ENCODE results near the gene MAN1A1.

Gene MAN1A1

DNA sequence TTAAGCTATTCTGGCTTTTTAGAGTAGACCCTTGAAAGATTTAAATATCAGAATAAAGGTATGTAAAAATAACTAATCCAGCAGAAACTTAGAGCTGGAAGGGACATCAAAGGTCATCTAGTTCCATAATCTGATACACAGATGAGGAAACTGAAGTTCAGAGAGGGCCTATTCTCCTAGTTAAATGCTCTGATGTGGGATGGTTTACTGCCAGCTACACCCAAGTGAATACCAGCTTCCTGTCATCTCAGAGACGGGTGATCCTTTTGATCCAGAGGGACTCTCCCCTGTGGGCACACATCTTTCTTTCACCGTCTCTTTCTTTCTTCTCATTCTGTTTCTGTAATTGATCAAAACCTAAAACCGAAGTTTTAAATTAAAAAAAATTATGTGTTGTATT is 94.1 kb downstream of the MAN1A1 start:
- Histone ChIP-seq H3K9ac (ENCODE audit: low read length in 2 of 2) (no peak overlapping the region), H3K27ac (ENCODE audit: low read length) (no peak overlapping the region), H3K4me3 (ENCODE audit: low read length in 2 of 2) (no peak overlapping the region), H3K9me3 (ENCODE audit: control insufficient read depth in 2 of 2, low read length in 2 of 2) (no peaks in the 10 kb centered on the region), H3K36me3 (ENCODE audit: control insufficient read depth in 2 of 2, insufficient read depth in 2 of 2, low read length in 2 of 2) (no peaks in the 10 kb centered on the region), H3K27me3 (ENCODE audit: control insufficient read depth in 1 of 2, insufficient read depth in 2 of 2, low read length in 2 of 2) (no peaks in the 10 kb centered on the region), H3K4me1 (ENCODE audit: control insufficient read depth, insufficient read depth, low read length) (no peaks in the 10 kb centered on the region)

DNA sequence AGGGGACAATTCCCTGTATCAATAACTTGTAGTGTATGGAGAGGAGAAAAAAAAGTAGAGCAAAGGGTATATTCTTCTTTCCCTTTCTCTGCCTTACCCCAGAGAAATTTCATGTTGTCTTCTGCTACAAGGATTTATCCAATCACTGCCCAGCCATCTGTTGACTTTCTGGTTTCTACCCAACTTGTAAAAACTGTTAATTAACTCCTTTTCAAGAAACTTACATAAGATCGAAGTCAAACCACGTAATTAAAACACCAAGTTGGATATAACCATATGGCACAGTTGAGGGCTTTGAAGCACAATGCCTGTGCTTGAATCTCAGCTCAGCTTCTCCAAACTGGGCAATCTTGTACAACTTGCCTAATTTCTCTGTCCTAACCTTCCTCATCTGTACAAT is 99.5 kb downstream of the MAN1A1 start:
- Histone ChIP-seq H3K27me3 (ENCODE audit: control insufficient read depth in 1 of 2, insufficient read depth in 2 of 2, low read length in 2 of 2) (no peaks in the 10 kb centered on the region), H3K9ac (ENCODE audit: low read length in 2 of 2) (no peak overlapping the region)

DNA sequence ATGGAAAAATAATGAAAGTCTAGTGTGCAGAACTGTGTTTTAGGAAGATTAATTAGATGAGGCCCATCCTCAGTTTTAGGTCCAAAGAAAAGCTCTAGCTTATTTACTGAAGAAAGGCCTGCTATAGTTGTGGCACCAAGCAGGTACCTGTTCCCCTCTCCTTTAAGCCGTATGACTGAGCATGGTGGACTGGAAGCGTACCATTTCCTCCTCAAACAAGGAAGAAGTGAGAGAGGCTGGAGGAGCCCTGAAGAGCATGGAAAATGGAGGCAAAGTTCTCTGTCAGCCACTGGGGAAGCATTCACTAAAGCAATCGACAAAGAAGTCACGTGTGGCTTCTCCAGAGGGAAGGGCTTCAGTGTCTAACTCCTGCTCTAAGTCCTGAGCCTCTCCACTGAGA is 100.2 kb downstream of the MAN1A1 start:
- Histone ChIP-seq H3K9me3 (ENCODE audit: control insufficient read depth in 2 of 2, low read length in 2 of 2) (no peaks in the 10 kb centered on the region), H3K27me3 (ENCODE audit: control insufficient read depth in 1 of 2, insufficient read depth in 2 of 2, low read length in 2 of 2) (no peaks in the 10 kb centered on the region), H3K4me3 (ENCODE audit: low read length in 2 of 2) (no peak overlapping the region), H3K9ac (ENCODE audit: low read length in 2 of 2) (no peak overlapping the region), H3K36me3 (ENCODE audit: control insufficient read depth in 2 of 2, insufficient read depth in 2 of 2, low read length in 2 of 2) (peaks cover 0 to 4% of the 10 kb centered on the region in 2 donors), H3K4me1 (ENCODE audit: control insufficient read depth, insufficient read depth, low read length) (no peaks in the 10 kb centered on the region), H3K27ac (ENCODE audit: low read length) (no peak overlapping the region)

More for the DNA sequence above, 99.5 kb downstream of the MAN1A1 start:
- H3K27ac ChIP-seq (ENCODE audit: low read length) = no peak overlapping the region
- H3K36me3 ChIP-seq (ENCODE audit: control insufficient read depth in 2 of 2, insufficient read depth in 2 of 2, low read length in 2 of 2) = peaks cover 0 to 4% of the 10 kb centered on the region in 2 donors
- H3K9me3 ChIP-seq (ENCODE audit: control insufficient read depth in 2 of 2, low read length in 2 of 2) = no peaks in the 10 kb centered on the region
- H3K4me1 ChIP-seq (ENCODE audit: control insufficient read depth, insufficient read depth, low read length) = no peaks in the 10 kb centered on the region
- H3K4me3 ChIP-seq (ENCODE audit: low read length in 2 of 2) = no peak overlapping the region

DNA sequence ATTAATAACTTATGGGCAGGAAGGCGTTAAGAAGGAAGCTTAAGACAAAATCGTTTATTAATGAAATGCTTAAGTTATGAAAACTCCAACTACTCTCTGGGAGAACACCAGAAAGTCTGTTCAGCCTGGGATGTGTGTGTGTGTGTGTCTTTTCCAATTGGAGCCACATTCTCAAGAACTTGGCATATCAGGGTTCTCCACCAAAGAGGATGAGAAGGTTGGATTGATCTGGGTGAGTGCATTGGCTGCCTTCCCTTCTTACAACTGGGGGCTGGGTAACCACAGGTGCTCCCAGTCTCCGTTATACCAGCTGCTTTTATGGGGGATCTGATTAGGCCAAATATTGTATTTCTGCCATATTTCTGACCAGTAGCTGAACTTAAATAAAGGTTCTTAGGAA is 102.1 kb downstream of the MAN1A1 start:
- Histone ChIP-seq H3K9me3 (ENCODE audit: control insufficient read depth in 2 of 2, low read length in 2 of 2) (no peaks in the 10 kb centered on the region), H3K27ac (ENCODE audit: low read length) (no peak overlapping the region), H3K27me3 (ENCODE audit: control insufficient read depth in 1 of 2, insufficient read depth in 2 of 2, low read length in 2 of 2) (no peaks in the 10 kb centered on the region), H3K36me3 (ENCODE audit: control insufficient read depth in 2 of 2, insufficient read depth in 2 of 2, low read length in 2 of 2) (peaks cover 0 to 4% of the 10 kb centered on the region in 2 donors), H3K4me1 (ENCODE audit: control insufficient read depth, insufficient read depth, low read length) (no peaks in the 10 kb centered on the region), H3K9ac (ENCODE audit: low read length in 2 of 2) (no peak overlapping the region), H3K4me3 (ENCODE audit: low read length in 2 of 2) (no peak overlapping the region)

DNA sequence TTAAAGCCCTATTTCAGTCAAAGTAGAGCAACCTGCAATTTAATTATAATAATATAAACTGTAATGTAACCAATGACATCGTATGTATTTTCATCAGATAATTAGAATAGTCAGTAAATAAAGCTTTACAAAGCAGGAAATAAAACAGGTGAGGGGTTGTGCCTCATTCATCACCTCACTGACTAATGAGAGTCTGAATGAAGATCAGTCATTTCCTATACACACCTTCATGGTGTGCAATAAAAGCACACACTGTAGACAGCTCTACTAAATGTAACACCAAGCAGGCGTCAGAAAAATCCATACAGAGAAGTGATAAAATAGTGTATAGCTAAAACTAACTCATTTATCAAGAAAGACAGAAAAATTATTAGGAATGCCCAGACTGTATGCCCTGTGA is 105.9 kb downstream of the MAN1A1 start:
- Histone ChIP-seq H3K4me1 (ENCODE audit: control insufficient read depth, insufficient read depth, low read length) (peaks cover 3% of the 10 kb centered on the region), H3K9me3 (ENCODE audit: control insufficient read depth in 2 of 2, low read length in 2 of 2) (no peaks in the 10 kb centered on the region), H3K36me3 (ENCODE audit: control insufficient read depth in 2 of 2, insufficient read depth in 2 of 2, low read length in 2 of 2) (peaks cover 0 to 4% of the 10 kb centered on the region in 2 donors), H3K9ac (ENCODE audit: low read length in 2 of 2) (no peak overlapping the region), H3K27ac (ENCODE audit: low read length) (no peak overlapping the region), H3K4me3 (ENCODE audit: low read length in 2 of 2) (no peak overlapping the region), H3K27me3 (ENCODE audit: control insufficient read depth in 1 of 2, insufficient read depth in 2 of 2, low read length in 2 of 2) (no peaks in the 10 kb centered on the region)

DNA sequence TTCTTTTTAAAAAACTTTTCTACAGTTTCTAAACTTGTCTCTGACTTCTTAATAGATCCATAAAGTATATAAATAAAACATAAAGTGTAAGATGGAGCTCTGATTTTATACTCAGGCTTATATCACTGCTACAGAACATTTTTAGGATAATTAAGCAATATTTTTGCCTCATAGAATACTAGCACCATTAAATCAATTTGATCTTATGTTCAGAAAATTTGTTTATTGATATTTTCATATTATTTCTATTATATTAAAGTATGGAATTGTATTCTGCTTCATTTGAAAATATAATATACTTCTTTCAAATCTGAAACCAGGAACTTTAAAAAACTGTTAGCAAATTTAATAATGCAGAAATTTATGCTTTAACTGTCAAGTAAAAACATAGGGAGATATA is 106.5 kb downstream of the MAN1A1 start:
- H3K27me3 ChIP-seq (ENCODE audit: control insufficient read depth in 1 of 2, insufficient read depth in 2 of 2, low read length in 2 of 2) = no peaks in the 10 kb centered on the region
- peaks cover 3% of the 10 kb centered on the region for H3K4me1 ChIP-seq (ENCODE audit: control insufficient read depth, insufficient read depth, low read length)
- no peak overlapping the region for H3K4me3 ChIP-seq (ENCODE audit: low read length in 2 of 2)
- H3K36me3 ChIP-seq (ENCODE audit: control insufficient read depth in 2 of 2, insufficient read depth in 2 of 2, low read length in 2 of 2) = peaks cover 0 to 4% of the 10 kb centered on the region in 2 donors
- no peak overlapping the region for H3K9ac ChIP-seq (ENCODE audit: low read length in 2 of 2)
- no peak overlapping the region for H3K27ac ChIP-seq (ENCODE audit: low read length)
- H3K9me3 ChIP-seq (ENCODE audit: control insufficient read depth in 2 of 2, low read length in 2 of 2) = no peaks in the 10 kb centered on the region

DNA sequence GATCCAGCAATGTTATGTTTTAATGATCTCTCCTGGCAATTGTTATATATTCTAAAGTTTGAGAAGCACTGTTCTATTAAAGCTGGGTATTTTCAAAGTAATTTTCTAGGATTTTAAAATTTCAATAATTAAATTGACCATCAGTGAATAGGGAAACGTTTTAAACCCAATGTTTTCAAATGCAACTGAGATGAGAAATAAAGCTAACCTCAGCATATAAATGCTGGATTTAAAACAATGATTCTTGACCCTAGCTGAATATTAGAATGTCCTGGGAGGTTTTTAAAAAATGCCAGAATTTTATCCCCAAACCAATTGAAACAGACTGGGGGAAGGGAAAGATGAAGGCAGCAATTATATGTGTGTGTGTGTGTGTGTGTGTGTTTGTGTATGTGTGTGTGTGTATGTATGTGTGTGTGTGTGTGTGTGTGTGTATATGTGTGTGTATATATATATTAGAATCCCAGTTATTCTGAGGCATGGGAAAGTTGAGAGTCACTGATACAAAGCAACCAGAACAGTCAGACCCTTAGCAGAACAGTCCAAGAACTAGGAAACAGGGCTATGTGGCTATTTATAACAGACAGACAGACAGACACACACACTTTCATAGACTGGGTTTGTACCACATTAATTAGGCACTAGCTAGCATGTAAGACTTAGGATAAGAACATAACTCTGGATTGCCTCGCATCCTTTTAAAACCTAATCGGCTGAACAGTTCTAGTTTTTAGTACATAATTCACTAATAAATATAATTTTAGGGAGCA is 107.8 kb downstream of the MAN1A1 start:
- H3K9ac ChIP-seq (ENCODE audit: low read length in 2 of 2) = peak overlapping the region in 1 of 2 donors; percentile 18
- H3K36me3 ChIP-seq (ENCODE audit: control insufficient read depth in 2 of 2, insufficient read depth in 2 of 2, low read length in 2 of 2) = no peaks in the 10 kb centered on the region
- H3K9me3 ChIP-seq (ENCODE audit: control insufficient read depth in 2 of 2, low read length in 2 of 2) = no peaks in the 10 kb centered on the region
- no peak overlapping the region for H3K4me3 ChIP-seq (ENCODE audit: low read length in 2 of 2)
- H3K4me1 ChIP-seq (ENCODE audit: control insufficient read depth, insufficient read depth, low read length) = peaks cover 3% of the 10 kb centered on the region
- H3K27ac ChIP-seq (ENCODE audit: low read length) = no peak overlapping the region
- no peaks in the 10 kb centered on the region for H3K27me3 ChIP-seq (ENCODE audit: control insufficient read depth in 1 of 2, insufficient read depth in 2 of 2, low read length in 2 of 2)

DNA sequence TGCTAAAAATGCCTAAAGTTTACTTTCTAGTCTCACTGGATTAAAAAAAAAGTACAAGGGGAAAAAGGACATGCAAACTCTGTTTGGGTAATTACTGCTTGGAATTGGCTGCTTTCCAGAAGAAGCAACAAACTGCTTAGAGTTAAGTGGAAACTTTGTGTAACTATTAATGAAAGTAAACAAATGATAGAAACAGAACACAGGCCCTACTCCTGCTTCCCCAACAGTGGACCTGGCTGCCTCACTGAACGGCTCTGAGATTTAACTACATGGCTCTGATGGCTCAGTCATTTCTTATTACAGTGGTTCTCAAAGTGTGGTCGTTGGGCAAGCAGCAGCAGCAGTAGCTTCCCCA is 108.5 kb downstream of the MAN1A1 start:
- H3K9ac ChIP-seq (ENCODE audit: low read length in 2 of 2) = no peak overlapping the region
- H3K36me3 ChIP-seq (ENCODE audit: control insufficient read depth in 2 of 2, insufficient read depth in 2 of 2, low read length in 2 of 2) = no peaks in the 10 kb centered on the region
- H3K27me3 ChIP-seq (ENCODE audit: control insufficient read depth in 1 of 2, insufficient read depth in 2 of 2, low read length in 2 of 2) = no peaks in the 10 kb centered on the region
- peaks cover 3% of the 10 kb centered on the region for H3K4me1 ChIP-seq (ENCODE audit: control insufficient read depth, insufficient read depth, low read length)
- H3K27ac ChIP-seq (ENCODE audit: low read length) = no peak overlapping the region
- no peaks in the 10 kb centered on the region for H3K9me3 ChIP-seq (ENCODE audit: control insufficient read depth in 2 of 2, low read length in 2 of 2)
- no peak overlapping the region for H3K4me3 ChIP-seq (ENCODE audit: low read length in 2 of 2)

DNA sequence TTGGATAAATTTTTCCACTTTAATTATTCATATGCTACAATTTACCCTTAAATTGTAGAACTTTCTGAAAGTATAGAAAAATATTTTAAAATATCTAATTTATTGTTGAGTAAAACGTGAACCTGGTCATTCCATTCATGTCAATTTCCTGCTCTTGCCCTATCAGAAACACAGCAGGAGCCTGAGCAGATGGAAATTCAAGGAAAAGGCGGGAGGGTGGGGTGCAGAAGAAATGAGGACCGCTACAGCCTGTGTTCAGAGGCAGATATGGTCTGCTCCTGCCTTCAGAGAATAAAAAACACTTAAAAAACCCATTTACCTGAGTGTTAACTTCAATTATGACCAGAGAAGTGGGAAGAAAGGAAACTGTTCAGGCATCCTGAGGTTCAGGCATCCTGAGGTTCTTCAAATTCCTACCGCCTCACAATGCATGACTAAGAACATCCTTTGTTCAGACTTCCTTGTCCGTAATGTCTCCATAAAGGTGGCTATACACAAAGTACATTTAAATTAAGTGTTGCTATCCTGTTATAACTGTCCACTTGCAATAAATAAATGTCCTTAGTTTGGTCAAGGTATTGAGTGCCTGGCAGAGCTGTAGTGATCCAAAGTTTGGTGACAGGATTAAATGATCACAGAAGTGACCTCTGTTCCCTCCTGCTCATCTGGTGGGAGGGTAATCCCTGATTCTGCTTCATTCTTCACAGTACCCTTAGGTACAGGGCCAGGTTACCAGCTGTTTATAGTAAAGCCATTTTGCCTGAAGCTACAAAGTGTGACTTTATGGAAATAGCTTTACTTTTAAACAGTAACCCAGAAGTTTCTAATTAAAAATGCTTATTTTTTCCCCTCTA is 109.1 kb downstream of the MAN1A1 start:
- Histone ChIP-seq H3K9ac (ENCODE audit: low read length in 2 of 2) (no peak overlapping the region), H3K4me3 (ENCODE audit: low read length in 2 of 2) (no peak overlapping the region), H3K27ac (ENCODE audit: low read length) (no peak overlapping the region), H3K4me1 (ENCODE audit: control insufficient read depth, insufficient read depth, low read length) (peaks cover 3% of the 10 kb centered on the region), H3K9me3 (ENCODE audit: control insufficient read depth in 2 of 2, low read length in 2 of 2) (no peaks in the 10 kb centered on the region), H3K36me3 (ENCODE audit: control insufficient read depth in 2 of 2, insufficient read depth in 2 of 2, low read length in 2 of 2) (no peaks in the 10 kb centered on the region), H3K27me3 (ENCODE audit: control insufficient read depth in 1 of 2, insufficient read depth in 2 of 2, low read length in 2 of 2) (no peaks in the 10 kb centered on the region)

DNA sequence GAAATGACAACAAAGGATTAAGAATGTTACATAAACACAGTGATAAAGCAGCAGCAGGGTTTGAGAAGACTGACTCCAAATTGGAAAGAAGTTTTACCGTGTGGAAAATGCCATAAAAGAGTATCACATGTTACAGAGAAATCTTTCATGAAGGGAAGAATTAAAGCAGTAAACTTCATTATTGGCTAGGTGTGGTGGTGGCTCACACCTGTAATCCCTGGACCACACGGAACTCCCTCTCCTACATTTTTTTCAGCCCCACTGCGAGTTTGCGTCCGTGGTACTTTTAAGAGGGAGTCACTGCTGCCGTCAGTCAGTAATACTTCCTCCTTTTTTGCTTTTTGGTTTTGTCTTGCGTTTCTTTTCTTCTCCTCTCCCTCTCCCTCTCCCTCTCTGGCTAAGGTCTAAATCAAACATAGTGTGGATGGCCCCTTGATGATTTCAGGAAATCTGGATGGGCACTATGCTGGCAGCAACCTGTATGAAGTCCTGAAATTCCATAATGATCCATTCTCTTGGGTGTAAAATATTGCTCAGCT is 112.3 kb downstream of the MAN1A1 start:
- no peak overlapping the region for H3K9ac ChIP-seq (ENCODE audit: low read length in 2 of 2)
- no peak overlapping the region for H3K27ac ChIP-seq (ENCODE audit: low read length)
- H3K27me3 ChIP-seq (ENCODE audit: control insufficient read depth in 1 of 2, insufficient read depth in 2 of 2, low read length in 2 of 2) = no peaks in the 10 kb centered on the region
- H3K4me3 ChIP-seq (ENCODE audit: low read length in 2 of 2) = no peak overlapping the region
- H3K36me3 ChIP-seq (ENCODE audit: control insufficient read depth in 2 of 2, insufficient read depth in 2 of 2, low read length in 2 of 2) = peaks cover 0 to 3% of the 10 kb centered on the region in 2 donors
- H3K4me1 ChIP-seq (ENCODE audit: control insufficient read depth, insufficient read depth, low read length) = peaks cover 3% of the 10 kb centered on the region
- no peaks in the 10 kb centered on the region for H3K9me3 ChIP-seq (ENCODE audit: control insufficient read depth in 2 of 2, low read length in 2 of 2)
